Right lobe of liver (tissue), 6 donors: ENCODE results near the gene DNAH2. TPM values are rescaled to one million over a fixed set of nuclear protein-coding genes. Genes with fewer than 3 reads are reported as not detected.

ENCODE experiments used
- ATAC-seq, 4 donors: fragments of 200-7000 bp; cut with Tn5 transposase; one replicate each; pipeline ENCODE4 v1.9.1; 2020; ENCODE audit warnings: mild to moderate bottlenecking in 4 of 4, moderate library complexity in 4 of 4
- DNase-seq, 3 donors: peaks; one replicate each; pipeline ENCODE4 v3.0.0-alpha.2; 2020
- H3K27ac ChIP-seq, 3 donors: fragments of 200-600 bp; one replicate each; pipeline ENCODE4 v1.8.0; 2022
- H3K27me3 ChIP-seq, 2 donors: fragments of 200-600 bp; one replicate each; pipeline ENCODE4 v1.8.0; 2022
- H3K36me3 ChIP-seq, 4 donors: fragments of 200-600 bp; sonication (generic) in 1 of 4; one replicate each; pipeline versions ENCODE4 v1.5.1 to v1.8.0; 2017 to 2022; ENCODE audit warnings: control low read depth in 1 of 4
- H3K4me1 ChIP-seq, 4 donors: fragments of 200-600 bp; sonication (generic) in 1 of 4; one replicate each; pipeline versions ENCODE4 v1.5.1 to v1.8.0; 2017 to 2022; ENCODE audit warnings: control low read depth in 1 of 4
- H3K4me3 ChIP-seq, 3 donors: fragments of 200-600 bp; one replicate each; pipeline ENCODE4 v1.8.0; 2022
- H3K9me3 ChIP-seq, 4 donors: fragments of 200-600 bp; sonication (generic) in 1 of 4; one replicate each; pipeline versions ENCODE4 v1.5.1 to v1.8.0; 2017 to 2022; ENCODE audit warnings: control low read depth in 1 of 4
- CTCF ChIP-seq, 4 donors: fragments of 200-600 bp in 3 of 4; fragments of 450-650 bp in 1 of 4; IDR thresholded peaks; one replicate each; pipeline versions ENCODE4 v1.5.1 to v1.8.0; 2016 to 2022; ENCODE audit warnings: antibody characterized with exemption in 4 of 4, mild to moderate bottlenecking in 2 of 4
- POLR2A ChIP-seq: fragments of 450-650 bp; IDR thresholded peaks from one replicate; pipeline ENCODE4 v1.6.1; 2017; ENCODE audit warnings: antibody characterized with exemption, mild to moderate bottlenecking
- WGBS: methylation state at CpG from one replicate; pipeline ENCODE4 v1.1.6; 2018; ENCODE audit warnings: low coverage, low lambda C conversion rate; ENCODE audit not compliant: insufficient coverage; ENCODE audit errors: missing lambda C conversion rate; 5-methylcytosine and 5-hydroxymethylcytosine counted together
- intact Hi-C, 2 donors: fragments of 100-400 bp; cut with DNase I; formaldehyde crosslinking; loops; one replicate each; pipeline versions ENCODE4 v1.11.2 to v1.14.1; 2022
- total RNA-seq, 6 experiments: library from RNA; depleted of rRNA in 2 of 6; stranded (reverse); fragments of >200 nt in 2 of 6; fragmentation: NEBNext Ultra II Directional in 3 of 6; extraction: Animal tissue kit (Norgen Biotek cat#: 25700) in 3 of 6; gene quantifications; one replicate each; pipeline versions ENCODE4 v1.1.0 to v1.2.4, GENCODE V29; 2016 to 2023
- donor health status: DM: no; HTN: yes; CAD: no.
- donor health status: DM: no; HTN: no; CAD: no.
- donor health status: DM: no; HTN: no; CAD: no.
- donor health status: DM: no; HTN: yes; CAD: no.
- donor health status: DM: no; HTN: yes; CAD: no.

Gene DNAH2
- total RNA-seq, 6 experiments from 2014 or later: 0.12 to 0.38 (median 0.27) TPM

- TF ChIP-seq CTCF (IDR thresholded peaks at IDR 0.05): no peak
- no peak for TF ChIP-seq POLR2A
- DNase-seq (no peak), ATAC-seq (peak in 1 of 4 donors; percentile 15)
- 65% methylated on average over 5 of the region's 9 CpGs for WGBS
- Histone ChIP-seq H3K4me3 (no peak overlapping the region), H3K27ac (no peak overlapping the region), H3K9me3 (no peaks in the 10 kb centered on the region), H3K4me1 (no peaks in the 10 kb centered on the region), H3K27me3 (no peaks in the 10 kb centered on the region), H3K36me3 (no peaks in the 10 kb centered on the region)
- intact Hi-C loops: loop anchor here in 1 of 2 donors (10.0 kb wide), 1 partner anchor 81 kb away; no protein-coding TSS in a partner anchor
Measured at GRCh38 chr17:7824021-7824924, 106.7 kb downstream of the DNAH2 start.

GRCh38 chr17:7825206-7825990 is 107.9 kb downstream of the DNAH2 start:
- no peaks in the 10 kb centered on the region for H3K9me3 ChIP-seq
- no peak overlapping the region for H3K4me3 ChIP-seq
- H3K27ac ChIP-seq: no peak overlapping the region
- H3K27me3 ChIP-seq: no peaks in the 10 kb centered on the region
- WGBS: 30% methylated on average over 12 of the region's 12 CpGs
- ATAC-seq (peak; percentile 37 to 71 (median 47)), DNase-seq (no peak)
- H3K36me3 ChIP-seq: no peaks in the 10 kb centered on the region
- no peaks in the 10 kb centered on the region for H3K4me1 ChIP-seq
- intact Hi-C loops: loop anchor here in 1 of 2 donors (10.0 kb wide), 1 partner anchor 79 kb away; no protein-coding TSS in a partner anchor
- no peak for TF ChIP-seq POLR2A
- peak in 2 of 4 donors; percentile 15 to 23 for TF ChIP-seq CTCF (IDR thresholded peaks at IDR 0.05)

GRCh38 chr17:7830616-7831015 is 113.1 kb downstream of the DNAH2 start:
- Histone ChIP-seq H3K27ac (no peak overlapping the region), H3K9me3 (no peaks in the 10 kb centered on the region), H3K4me3 (no peak overlapping the region), H3K4me1 (peaks cover 0 to 17% (median 0%) of the 10 kb centered on the region in 4 donors), H3K36me3 (no peaks in the 10 kb centered on the region), H3K27me3 (no peaks in the 10 kb centered on the region)
- ATAC-seq (no peak), DNase-seq (no peak)
- WGBS: 81% methylated on average over 6 of the region's 8 CpGs
- intact Hi-C loops: no loop called here
- TF ChIP-seq POLR2A (no peak), CTCF (IDR thresholded peaks at IDR 0.05) (no peak)

GRCh38 chr17:7831233-7831632 is 113.7 kb downstream of the DNAH2 start:
- no peak for ATAC-seq
- Histone ChIP-seq H3K9me3 (no peaks in the 10 kb centered on the region), H3K27ac (no peak overlapping the region), H3K4me3 (no peak overlapping the region), H3K4me1 (peaks cover 0 to 17% (median 0%) of the 10 kb centered on the region in 4 donors), H3K36me3 (no peaks in the 10 kb centered on the region), H3K27me3 (no peaks in the 10 kb centered on the region)
- intact Hi-C loops: no loop called here
- DNase-seq: no peak
- 52% methylated on average over 5 of the region's 7 CpGs for WGBS
- TF ChIP-seq POLR2A (no peak), CTCF (IDR thresholded peaks at IDR 0.05) (no peak)
